Hematopoietic multipotent progenitor cell treated with erythropoietin and hydrocortisone succinate and interleukin-3 and kit ligand, for 8 days (in vitro differentiated cells): ENCODE data around the gene KRTAP10-5.
"Not testable (repeated sequence)": the region's sequence is repeated elsewhere in the genome, so short reads cannot be mapped to it uniquely, and the experiment has no call there.

Experiments
- DNase-seq: peaks from one replicate; pipeline ENCODE4 v3.0.0-alpha.2; 2015

Gene KRTAP10-5

GRCh38 chr21:44610157-44610843, 29.9 kb upstream of the KRTAP10-5 start:
- DNase-seq = not testable (repeated sequence)

- DNase-seq = no peak
These were observed 28.8 kb upstream of the KRTAP10-5 start for GRCh38 chr21:44609193-44609592.

- no peak for DNase-seq
These were observed 26.1 kb upstream of the KRTAP10-5 start for GRCh38 chr21:44606495-44606894.

DNA sequence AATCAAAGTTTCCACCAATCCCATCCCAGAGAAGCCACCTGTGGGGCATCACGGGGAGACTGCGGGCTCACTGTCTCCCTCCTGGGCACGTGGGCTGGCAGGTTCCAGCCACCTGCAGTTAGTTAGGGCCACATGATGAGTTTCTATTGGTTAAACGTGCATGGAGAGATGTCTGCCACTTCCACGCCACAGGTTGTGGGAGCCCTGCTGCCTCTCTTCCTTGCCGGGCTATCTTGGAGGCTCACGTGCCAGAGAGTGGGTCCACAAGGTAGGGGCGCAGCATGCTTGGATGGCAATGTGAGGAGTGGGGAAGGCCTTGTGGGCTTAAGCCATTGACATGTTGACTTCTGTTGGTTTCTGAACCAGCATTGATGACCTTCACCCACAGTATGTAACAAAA, 23.5 kb upstream of the KRTAP10-5 start:
- DNase-seq = no peak

GRCh38 chr21:44603109-44603875, 22.9 kb upstream of the KRTAP10-5 start:
- no peak for DNase-seq

DNA sequence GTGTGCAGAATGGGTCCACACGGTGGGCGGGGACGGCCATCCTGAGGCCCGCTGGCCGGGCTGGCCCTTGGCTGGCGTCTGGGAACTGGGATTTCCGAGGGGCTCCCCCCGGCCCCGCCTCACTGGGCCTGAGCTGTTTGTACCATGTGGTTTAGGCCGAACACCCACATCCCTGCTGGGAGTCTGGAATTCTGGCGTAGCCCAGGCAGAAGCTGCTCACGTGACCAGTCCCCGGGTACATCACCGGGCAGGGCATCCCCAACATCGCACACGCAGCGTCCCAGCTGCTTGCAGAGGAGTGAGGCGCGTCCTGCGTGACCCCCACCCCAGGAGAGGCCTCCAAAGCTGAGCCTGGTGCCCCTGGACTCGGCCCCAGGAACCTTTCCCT, 22.1 kb upstream of the KRTAP10-5 start:
- DNase-seq = no peak

- DNase-seq = no peak
These were observed 21.4 kb upstream of the KRTAP10-5 start for GRCh38 chr21:44601596-44602462.

DNA sequence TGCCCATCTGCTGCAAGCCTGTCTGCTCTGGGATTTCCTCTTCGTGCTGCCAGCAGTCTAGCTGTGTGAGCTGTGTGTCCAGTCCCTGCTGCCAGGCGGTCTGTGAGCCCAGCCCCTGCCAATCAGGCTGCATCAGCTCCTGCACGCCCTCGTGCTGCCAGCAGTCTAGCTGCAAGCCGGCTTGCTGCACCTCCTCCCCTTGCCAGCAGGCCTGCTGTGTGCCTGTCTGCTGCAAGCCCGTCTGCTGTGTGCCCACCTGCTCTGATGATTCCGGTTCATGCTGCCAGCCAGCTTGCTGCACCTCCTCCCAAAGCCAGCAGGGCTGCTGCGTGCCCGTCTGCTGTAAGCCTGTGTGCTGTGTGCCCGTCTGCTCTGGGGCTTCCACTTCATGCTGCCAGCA, 20.7 kb upstream of the KRTAP10-5 start:
- not testable (repeated sequence) for DNase-seq

GRCh38 chr21:44600118-44600978, 19.9 kb upstream of the KRTAP10-5 start, which contains the start of gene KRTAP10-7:
Gene KRTAP10-7, plus strand, starts transcription at chr21:44600597. Its CDS starts 25 bp downstream, at chr21:44600622.
- DNase-seq = not testable (repeated sequence)

DNA sequence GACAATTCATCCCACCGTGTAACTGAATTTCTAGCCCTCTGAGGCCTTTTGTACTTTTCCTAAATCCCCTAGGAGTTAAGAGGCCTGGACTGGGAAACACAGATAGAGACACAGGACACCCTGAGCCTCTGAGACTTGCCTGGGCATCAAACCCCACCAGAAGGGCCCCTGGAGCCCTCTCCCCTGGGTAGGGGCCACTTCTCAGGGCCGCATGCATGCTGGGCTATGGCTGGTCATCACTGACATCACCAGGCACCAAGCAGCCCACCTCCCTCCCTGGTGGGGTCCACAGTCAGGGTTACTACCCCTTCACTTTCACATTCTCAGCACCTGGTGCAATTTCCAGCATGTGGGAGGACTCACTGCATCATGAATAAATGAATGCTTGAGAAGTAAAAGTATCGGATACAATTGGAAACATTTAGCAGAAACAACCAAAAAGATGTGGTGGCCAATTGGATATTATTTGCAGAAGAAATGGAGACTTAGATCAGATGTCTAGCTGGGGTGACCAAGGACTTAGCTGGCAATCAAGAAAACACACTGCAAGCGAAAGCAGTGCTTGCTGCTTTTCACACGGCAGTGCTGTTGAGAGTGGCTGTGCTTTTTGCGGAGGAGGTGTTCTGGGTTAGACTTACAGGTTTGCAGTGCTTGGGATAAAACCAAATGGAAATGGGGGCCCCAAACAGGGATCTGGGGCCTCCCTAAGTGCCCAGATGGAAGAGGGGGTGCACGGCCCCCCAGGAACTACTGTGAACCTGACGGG, 19.0 kb upstream of the KRTAP10-5 start:
- DNase-seq = no peak

DNA sequence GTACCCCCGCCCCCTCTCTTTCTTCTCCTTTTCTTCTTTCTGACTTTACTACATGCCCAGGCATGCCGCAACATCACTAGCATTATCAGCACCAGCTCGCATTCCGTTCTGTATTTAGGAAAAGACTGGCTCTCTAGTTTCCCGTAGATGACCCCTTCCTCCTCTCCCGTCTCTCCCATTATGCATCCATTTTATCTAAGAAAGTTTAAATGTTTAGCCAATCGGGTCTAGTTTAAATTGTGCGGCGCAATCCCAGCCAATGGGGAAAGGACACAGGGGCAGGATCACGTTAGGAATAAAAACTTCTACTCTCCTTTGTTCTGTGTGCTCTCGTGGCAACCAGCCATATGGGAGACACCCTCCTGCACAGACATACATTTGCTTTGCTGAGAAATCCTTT, 17.7 kb upstream of the KRTAP10-5 start:
- DNase-seq = no peak

GRCh38 chr21:44596068-44596725, 15.8 kb upstream of the KRTAP10-5 start:
- no peak for DNase-seq

GRCh38 chr21:44595524-44595923, 15.1 kb upstream of the KRTAP10-5 start:
- no peak for DNase-seq

DNA sequence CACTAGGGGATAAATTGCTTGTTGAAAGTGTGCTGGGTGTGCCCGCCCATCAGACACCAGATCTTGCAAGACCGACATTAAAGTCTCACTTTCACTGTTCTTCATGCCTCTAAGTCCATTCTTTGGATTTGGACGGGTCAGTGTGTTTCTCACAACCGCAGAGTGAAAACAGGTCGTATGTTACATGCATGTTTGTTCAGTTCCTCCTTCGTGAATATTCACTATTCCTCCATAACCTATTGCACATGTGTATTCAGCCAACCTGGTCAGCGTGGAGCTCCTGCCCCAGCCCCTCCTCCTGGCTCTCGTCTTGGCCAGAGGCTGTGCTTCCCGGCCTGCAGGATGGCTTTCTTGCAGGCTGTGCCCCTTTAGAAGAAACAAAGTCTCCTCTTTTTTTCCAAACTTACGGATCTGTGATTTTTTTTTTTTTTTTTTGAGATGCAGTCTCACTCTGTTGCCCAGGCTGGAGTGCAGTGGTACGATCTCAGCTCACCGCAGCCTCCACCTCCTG, 14.1 kb upstream of the KRTAP10-5 start:
- no peak for DNase-seq

DNA sequence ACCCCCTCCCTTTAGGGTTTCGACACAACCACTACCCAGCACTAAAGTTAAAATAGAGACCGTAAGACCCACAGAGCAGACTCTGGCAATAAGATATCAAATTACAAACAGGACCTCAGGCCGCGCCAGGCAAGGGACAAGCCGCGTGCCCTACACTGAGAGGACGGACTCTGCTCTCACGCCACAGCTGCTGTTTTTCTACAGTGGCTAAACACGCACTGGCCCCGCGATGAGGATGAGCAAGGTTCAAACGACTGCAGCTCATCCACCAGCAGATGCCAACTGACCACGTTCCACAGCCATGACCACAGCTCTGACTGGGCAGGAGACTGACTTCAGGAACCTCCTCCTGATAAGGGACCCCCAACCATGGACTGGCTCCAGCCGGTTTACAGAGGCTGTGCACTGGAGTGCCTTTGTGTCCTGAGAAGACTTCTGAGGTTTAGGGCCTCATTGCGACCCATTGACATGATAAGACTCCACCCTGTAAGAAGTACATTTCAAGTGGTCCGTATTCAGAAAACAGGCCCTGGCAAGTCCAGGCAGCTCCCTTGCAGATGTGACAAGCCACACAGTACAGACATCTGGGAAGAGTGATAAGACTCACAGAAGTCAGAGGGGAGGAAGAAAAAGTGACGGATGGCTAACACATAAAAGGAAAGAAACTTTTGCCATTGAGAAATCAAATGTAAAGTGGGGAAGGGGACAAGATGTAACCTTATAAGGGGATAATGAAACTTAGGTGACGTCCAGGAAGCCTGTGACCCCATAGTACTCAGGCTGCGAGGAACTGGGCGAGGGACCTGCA, 13.4 kb upstream of the KRTAP10-5 start:
- peak; percentile 97 for DNase-seq

DNA sequence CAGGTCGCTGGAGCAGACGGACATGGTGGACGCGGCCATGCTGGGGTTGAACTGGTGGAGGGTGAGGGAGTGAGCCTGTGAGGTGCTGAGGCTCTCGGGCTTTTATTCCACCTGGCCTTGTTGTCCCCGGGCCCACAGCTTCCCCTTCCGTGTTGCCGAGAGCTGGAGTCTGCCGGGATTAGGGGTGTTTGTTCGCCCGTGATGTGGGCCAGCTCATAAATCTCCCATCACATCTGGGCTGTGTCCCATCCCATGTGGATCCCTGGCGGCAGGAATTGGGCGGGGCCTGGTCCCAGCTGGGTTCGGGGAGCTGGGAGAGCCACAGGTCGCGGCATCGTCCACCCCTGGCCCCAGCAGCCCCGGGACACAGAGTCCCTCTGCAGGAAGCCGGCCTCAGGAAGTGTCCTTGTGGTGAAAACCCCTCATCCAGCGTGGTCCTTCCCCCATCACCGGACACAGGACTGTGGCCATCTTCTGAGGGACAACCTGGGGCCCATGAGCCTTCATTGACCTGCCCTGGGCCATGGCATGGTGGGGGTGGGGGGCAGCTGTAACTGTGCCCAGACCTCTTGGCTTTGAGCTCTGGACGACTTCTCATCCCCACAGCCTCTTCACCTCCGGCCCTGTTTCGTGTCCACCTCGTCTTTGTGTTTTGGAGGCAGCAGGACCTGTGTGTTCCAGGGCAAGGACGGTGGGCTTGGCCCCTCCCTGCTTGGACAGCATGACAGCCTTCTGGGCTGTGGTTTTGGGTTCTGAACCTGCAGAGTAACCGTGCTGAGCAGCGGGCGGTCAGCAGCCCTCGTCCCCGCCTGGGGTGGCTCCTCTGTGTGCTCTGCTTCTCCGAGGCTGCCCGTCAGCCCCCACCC, 12.3 kb upstream of the KRTAP10-5 start, which contains the start of gene KRTAP10-6:
KRTAP10-6 (minus strand) TSS at position 60 of the 866 bp plus-strand sequence; CDS start at position 39, 21 bp downstream.
- DNase-seq = no peak

GRCh38 chr21:44591801-44592130, 11.4 kb upstream of the KRTAP10-5 start:
- not testable (repeated sequence) for DNase-seq

GRCh38 chr21:44590897-44591800, 10.7 kb upstream of the KRTAP10-5 start:
- not testable (repeated sequence) for DNase-seq
